Chondrocyte (in vitro differentiated cells): ENCODE measurements around the gene SIK2. TPM values are rescaled to one million over a fixed set of nuclear protein-coding genes. Genes with fewer than 3 reads are reported as not detected.
"Not testable (repeated sequence)": the region's sequence is repeated elsewhere in the genome, so short reads cannot be mapped to it uniquely, and the experiment has no call there.

ENCODE experiments used
- DNase-seq: peaks from one replicate; pipeline ENCODE4 v3.0.0; 2021; ENCODE audit warnings: mixed read lengths, low spot score
- H3K27ac Mint-ChIP-seq: one replicate; pipeline ENCODE4 v1.8.0; 2021; ENCODE audit warnings: mild to moderate bottlenecking, moderate library complexity, mixed read lengths; ENCODE audit not compliant: unreplicated experiment
- H3K27me3 Mint-ChIP-seq: 2 replicates; pipeline ENCODE4 v1.8.0; 2021; ENCODE audit warnings: low read depth, mixed read lengths
- H3K36me3 Mint-ChIP-seq: 2 replicates; pipeline ENCODE4 v1.8.0; 2021; ENCODE audit warnings: low read depth, mixed read lengths
- H3K4me1 Mint-ChIP-seq: 2 replicates; pipeline ENCODE4 v1.8.0; 2021; ENCODE audit warnings: low read depth, mild to moderate bottlenecking, mixed read lengths
- H3K4me3 Mint-ChIP-seq: one replicate; pipeline ENCODE4 v1.8.0; 2021; ENCODE audit warnings: mild to moderate bottlenecking, moderate library complexity, mixed read lengths; ENCODE audit not compliant: unreplicated experiment
- H3K9me3 Mint-ChIP-seq: 2 replicates; pipeline ENCODE4 v1.8.0; 2021; ENCODE audit warnings: low read depth, mixed read lengths
- CTCF ChIP-seq: fragments of 200-600 bp; sonication (generic); IDR thresholded peaks from 2 replicates; pipeline ENCODE4 v1.5.0; 2021; ENCODE audit warnings: antibody characterized with exemption, mild to moderate bottlenecking, moderate library complexity
- total RNA-seq: library from RNA; stranded (reverse); gene quantifications from 3 replicates; pipeline ENCODE4 v1.2.1, GENCODE V29; 2021

Gene SIK2
- total RNA-seq, 1 donor from 2014 or later: 16.2 TPM

GRCh38 chr11:111715142-111715816 is 113.0 kb downstream of the SIK2 start:
- H3K36me3 Mint-ChIP-seq: peaks cover 24% of the 10 kb centered on the region
- no peaks in the 10 kb centered on the region for H3K9me3 Mint-ChIP-seq
- peaks cover 26% of the 10 kb centered on the region for H3K4me1 Mint-ChIP-seq
- DNase-seq: no peak
- TF ChIP-seq CTCF: no peak
- no peak overlapping the region for H3K4me3 Mint-ChIP-seq
- no peak overlapping the region for H3K27ac Mint-ChIP-seq
- no peaks in the 10 kb centered on the region for H3K27me3 Mint-ChIP-seq

GRCh38 chr11:111717660-111718059 is 115.4 kb downstream of the SIK2 start:
- Mint-ChIP-seq H3K4me1 (peaks cover 26% of the 10 kb centered on the region), H3K27ac (peak overlapping the region; percentile 70), H3K36me3 (peaks cover 31% of the 10 kb centered on the region)
- not testable (repeated sequence) for H3K9me3 Mint-ChIP-seq, H3K27me3 Mint-ChIP-seq, H3K4me3 Mint-ChIP-seq, DNase-seq

GRCh38 chr11:111718436-111718835 is 116.2 kb downstream of the SIK2 start:
- Mint-ChIP-seq H3K4me1 (peaks cover 26% of the 10 kb centered on the region), H3K9me3 (no peaks in the 10 kb centered on the region), H3K27me3 (no peaks in the 10 kb centered on the region), H3K4me3 (no peak overlapping the region), H3K36me3 (peaks cover 38% of the 10 kb centered on the region), H3K27ac (peak overlapping the region; percentile 39)
- no peak for DNase-seq
- no peak for TF ChIP-seq CTCF

- peaks cover 26% of the 10 kb centered on the region for H3K4me1 Mint-ChIP-seq
- H3K4me3 Mint-ChIP-seq: no peak overlapping the region
- no peak for DNase-seq
- H3K9me3 Mint-ChIP-seq: no peaks in the 10 kb centered on the region
- H3K27ac Mint-ChIP-seq: no peak overlapping the region
- TF ChIP-seq CTCF: no peak
- H3K36me3 Mint-ChIP-seq: peaks cover 39% of the 10 kb centered on the region
- no peaks in the 10 kb centered on the region for H3K27me3 Mint-ChIP-seq
These were observed 116.6 kb downstream of the SIK2 start for GRCh38 chr11:111718859-111719258.

- no peak for TF ChIP-seq CTCF
- Mint-ChIP-seq H3K4me3 (no peak overlapping the region), H3K4me1 (peaks cover 26% of the 10 kb centered on the region), H3K9me3 (no peaks in the 10 kb centered on the region), H3K27me3 (no peaks in the 10 kb centered on the region), H3K27ac (peak overlapping the region; percentile 45), H3K36me3 (peaks cover 39% of the 10 kb centered on the region)
- DNase-seq: no peak
These were observed 117.1 kb downstream of the SIK2 start for GRCh38 chr11:111719379-111719778.
